HG03520 (cell line): ENCODE measurements around the gene NAA80.
"Not testable (repeated sequence)": the region's sequence is repeated elsewhere in the genome, so short reads cannot be mapped to it uniquely, and the experiment has no call there.

Experiments
- ATAC-seq: cut with Tn5 transposase; IDR thresholded peaks from one replicate; pipeline ENCODE4 v1.9.1; 2021; ENCODE audit warnings: mild to moderate bottlenecking, moderate library complexity; ENCODE audit not compliant: unreplicated experiment

NAA80 gene

DNA sequence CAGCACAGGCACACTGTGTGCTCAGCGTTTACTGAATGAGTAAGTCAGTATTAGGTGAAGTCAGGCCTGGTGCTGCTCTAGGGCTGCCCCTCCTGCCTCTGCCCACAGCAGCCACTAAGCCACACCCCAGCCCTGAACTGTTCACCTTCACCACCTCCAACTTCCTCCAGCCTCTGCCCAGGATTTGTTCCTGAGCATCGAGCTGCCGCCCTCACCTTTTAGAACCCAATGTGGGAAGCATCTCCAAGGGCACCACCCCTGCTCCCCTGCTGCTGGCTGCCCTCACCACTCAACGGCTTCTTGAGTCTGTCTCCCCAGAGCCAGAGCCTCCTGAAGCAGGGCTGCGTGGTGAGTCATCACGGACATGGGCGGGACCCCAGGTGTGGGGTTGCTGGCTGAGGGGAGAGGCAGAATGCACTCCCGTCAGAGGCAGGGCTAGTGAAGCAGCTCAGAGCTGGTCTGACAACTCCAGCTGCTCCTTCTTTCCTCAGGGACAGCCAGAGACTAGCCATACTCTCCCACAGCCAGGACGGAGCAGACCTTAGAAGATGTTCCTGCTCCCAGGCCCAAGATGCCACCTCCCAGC is 17.5 kb upstream of the NAA80 start:
- ATAC-seq, result no peak

DNA sequence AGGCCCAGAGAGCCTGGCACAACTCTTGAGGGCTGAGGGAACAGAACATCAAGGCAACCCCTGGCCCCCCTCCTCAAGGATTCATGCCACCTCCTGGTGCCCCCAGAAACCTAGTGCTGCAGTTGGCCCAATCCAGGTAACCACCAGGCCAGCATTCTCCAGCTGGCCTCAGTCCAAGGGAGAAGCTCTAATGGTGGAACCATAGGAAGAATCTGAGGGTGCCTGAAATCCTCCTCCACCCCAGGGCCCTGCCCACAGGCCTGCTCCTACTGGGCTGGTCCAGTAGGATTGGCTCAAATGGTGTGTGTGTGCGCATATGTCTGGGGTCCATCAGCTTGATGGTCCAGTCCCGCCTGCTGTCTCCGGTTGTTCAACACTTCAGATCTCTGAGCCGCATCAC is 15.6 kb upstream of the NAA80 start:
- no peak for ATAC-seq

DNA sequence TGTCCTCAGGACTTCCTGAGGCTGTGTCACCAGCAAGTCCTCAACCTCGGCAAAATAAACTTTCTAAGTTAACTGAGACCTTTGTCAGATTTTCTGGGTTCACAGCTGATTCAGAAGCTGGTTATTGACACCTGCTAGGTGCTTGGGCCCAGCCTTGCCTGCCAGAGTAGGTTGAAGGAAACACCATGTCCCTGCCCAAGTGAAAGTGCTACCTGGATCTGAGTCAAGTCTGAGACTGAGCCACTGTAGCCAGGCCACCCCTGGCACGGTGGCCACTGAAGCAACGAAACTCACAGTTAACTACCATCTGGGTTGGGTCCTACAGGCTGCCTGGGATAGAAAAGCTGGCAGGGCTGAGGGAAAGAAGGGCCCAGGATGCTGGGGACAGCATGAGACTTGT is 15.1 kb upstream of the NAA80 start:
- no peak for ATAC-seq

DNA sequence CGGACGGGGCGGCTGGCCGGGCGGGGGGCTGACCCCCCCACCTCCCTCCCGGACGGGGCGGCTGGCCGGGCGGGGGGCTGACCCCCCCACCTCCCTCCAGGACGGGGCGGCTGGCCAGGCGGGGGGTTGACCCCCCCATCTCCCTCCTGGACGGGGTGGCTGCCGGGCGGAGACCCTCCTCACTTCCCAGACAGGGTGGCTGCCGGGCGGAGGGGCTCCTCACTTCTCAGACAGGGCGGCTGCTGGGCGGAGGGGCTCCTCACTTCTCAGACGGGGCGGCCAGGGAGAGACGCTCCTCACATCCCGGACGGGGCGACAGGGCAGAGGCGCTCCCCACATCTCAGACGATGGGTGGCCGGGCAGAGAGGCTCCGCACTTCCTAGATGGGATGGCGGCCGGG is 12.8 kb upstream of the NAA80 start:
- not testable (repeated sequence) for ATAC-seq

DNA sequence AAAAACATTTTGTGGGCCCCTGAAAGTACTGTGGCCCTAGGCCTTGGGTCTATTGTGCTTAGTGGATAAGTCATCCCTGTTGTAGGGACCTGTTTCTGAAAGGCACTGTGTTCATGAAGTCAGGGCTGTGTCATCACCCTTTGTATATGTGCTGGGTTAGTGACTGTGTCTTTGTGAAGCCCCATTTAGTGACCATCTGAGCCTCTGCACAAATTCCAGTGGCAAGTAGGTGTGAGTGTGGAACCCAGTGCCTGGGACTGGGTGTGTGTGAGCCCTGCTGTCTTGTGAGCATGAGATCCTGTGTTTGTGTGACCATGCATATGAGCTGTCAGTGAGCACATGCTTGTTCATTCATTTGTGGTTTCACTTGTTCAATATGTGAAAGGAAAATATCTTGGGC is 5.4 kb upstream of the NAA80 start:
- ATAC-seq, result no peak

DNA sequence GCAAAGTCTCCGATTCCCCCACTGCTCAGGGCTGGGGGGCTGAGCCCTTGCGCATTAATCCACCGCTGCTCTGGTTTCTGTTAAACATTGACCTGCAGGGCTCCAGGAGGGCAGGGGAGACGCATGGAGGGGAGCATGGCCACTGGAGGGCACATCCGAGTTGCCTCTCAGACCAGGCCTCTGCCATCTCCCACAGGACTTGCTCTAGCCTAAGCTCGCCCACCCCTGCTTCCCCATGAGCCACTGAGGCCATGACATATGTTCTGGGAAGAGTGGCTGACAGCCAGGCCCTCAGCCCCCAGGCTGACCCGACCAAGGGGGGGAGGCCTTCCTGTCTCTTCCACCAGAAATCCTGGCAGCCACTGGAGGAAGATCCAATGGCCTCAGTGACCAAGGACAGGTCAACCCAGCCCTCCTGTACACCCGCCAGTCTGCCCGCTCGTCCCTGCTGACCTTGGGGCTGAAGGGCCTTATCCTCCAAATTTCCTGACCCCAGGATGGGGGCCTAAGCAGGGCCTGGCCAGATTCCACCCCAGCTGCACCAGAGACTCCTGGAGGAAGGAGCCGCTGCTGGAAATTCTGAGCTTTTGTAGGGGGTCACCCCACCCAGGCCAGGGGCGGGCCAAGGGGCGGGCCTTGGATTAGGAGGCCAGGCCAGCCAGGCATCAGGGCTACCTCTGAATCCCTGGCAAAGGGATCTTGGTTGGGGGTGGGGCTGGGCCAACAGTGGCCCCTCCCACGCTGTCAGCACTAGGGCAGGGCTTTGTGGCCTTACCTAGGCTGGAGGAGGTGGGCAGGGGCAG is 4.0 kb upstream of the NAA80 start, which contains the start of gene HYAL1:
TSS of gene HYAL1 (minus strand) at position 562 of the 803 bp plus-strand sequence. CDS start 618 bp downstream, outside the sequence.
- ATAC-seq, result no peak

DNA sequence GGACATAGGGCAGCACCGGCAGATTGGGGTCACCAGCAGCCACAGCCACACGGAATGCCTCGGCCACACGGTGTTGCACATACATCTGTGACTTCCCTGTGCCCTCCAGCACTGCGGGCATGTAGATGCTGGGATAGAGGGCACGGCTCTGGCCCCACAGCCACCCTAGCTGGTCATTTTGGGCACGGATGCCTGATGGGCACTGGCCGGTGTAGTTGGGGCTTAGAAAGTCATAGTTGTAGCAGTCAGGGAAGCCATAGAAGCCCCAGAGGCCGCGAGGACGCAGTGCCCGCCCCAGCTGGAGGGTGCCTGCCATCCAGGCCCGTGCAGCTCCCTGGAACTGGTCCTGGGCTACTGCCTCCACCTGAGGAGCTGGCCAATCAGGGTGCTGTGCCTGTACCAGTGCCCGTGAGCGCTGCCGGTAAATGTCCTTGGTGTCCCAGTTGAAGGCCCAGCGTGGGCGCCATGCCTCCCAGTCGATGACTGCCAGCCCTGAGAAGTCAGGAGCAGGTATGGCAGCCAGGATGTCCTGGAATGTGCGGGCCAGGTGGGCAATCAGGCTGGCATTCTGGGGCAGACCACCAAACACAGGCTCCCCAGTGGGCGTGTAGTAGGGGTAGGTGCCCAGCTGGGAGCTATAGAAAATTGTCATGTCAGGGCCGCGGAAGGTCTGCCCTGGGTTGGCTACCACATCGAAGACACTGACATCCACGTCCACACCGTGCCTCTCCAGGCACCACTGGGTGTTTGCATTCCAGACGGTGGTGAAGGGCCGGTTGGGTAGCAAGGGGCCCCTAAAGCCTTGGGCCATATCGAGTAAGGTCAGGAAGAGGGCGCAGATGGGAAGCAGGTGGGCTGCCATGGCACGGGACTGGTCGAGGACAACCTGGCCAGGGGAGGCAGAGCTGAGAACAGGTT is 3.1 kb upstream of the NAA80 start:
- no peak for ATAC-seq

DNA sequence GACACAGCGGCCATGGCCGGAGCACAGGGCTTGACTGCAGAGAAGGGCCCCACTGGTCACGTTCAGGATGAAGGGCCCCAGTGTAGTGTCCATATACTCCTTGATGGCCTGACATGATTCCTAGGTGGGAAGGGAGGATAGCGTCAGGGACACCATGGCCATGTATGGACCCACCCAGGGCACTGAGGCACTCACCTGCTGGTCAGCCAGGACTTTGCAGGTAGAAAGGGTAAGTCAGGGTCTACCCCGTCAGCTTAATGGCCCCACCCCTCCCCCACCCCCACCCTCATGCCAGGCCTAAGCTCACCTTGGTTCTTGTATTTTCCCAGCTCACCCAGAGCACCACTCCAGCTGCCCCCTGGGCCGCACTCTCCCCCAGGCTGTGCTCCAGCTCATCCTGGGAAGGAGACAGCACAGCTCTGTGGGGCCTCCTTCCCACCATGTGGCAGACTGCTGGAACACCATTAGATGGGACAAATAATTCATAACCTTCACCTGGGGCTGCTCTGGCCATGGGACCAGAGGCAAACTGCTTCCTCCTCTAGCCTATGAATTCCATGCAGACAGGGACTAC is 1.6 kb upstream of the NAA80 start:
- no peak for ATAC-seq

DNA sequence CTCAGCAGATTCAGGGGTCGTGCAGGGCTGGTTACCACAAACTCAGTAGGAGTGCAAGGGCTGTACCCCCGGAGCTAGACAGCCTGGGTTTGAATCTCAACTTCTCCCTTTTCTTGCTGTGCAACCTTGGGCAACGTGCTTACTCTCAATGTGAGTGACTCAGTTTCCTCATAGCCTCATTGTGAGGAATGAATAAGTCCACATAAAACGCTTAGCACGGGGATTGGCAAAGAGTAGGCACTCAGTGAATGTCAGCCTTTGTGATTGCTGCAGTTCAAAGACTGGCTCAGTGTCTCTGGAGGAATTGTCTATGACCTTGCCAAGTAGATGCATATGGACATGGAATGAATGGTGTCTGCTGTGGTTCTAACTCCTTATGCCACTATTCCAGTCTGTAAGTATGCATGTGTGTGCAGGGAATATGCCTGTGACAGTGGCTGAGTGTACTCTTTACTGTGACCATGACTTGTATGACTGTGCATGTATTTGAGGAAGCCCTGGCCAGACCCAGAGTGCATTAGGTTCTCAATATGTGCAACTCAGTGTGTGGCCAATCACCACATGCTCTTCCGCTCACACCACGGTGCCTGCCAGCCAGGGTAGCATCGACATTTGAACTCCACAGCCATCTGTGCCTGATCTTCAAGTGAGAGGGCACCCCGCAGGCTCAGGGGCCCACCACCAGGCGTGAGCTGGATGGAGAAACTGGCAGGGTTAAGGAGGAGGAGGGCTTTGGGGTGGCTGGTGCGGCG is 900 bp upstream of the NAA80 start:
- ATAC-seq, result no peak

DNA sequence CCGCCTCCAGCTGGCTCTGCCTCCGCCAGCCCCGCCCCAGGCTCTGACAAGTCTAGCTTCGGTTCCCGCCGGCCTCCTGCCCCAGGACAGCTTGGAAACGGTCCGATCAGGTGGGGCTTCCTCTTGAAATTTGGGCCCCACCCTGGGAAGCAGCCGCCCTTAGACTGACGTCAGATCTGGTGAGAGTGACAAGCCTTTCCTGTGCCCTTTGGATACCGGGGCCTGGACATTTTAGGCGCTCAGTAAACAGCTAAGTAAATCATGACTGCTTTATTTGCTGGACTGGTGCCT is 378 bp upstream of the NAA80 start:
- ATAC-seq, result no peak

DNA sequence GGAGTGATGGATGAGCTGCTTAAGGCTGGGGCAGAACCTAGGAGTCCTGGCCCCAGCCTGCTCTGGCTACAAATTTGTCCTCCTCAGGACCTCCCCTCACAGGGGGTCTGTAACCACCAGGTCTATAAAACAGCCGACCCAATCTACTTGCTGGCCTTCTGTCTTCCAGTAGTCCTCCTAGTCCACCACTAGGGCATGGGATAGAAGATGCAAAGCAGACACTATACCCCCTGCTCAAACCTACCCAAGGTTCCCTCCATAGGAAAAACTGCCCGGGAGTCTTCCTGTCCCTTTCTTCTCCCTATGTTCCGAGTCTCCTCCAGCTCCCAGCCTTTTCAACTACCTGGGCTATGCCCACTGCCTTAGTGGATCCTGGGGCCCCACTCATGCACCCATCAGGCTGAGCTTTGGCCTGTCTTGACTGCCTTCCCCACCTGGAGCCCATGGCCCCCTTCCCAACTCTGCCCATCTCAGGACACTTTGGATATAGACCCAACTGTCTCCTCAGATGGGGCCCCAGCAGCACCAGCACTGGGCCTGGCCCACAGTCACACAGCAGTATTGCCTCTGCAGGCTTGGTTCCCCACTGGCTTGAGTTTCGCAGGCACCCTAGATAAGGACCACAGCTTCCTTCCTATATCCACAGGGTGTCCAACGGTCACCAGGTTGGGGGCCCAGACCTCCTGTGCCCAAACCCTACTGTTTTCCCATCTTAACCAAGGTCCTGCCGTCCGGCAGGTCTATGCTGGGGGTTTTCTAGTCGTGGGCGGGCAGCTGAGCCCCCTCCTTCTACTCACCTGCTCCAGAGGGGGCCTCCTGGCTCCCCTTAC is 1.1 kb downstream of the NAA80 start:
- no peak for ATAC-seq

DNA sequence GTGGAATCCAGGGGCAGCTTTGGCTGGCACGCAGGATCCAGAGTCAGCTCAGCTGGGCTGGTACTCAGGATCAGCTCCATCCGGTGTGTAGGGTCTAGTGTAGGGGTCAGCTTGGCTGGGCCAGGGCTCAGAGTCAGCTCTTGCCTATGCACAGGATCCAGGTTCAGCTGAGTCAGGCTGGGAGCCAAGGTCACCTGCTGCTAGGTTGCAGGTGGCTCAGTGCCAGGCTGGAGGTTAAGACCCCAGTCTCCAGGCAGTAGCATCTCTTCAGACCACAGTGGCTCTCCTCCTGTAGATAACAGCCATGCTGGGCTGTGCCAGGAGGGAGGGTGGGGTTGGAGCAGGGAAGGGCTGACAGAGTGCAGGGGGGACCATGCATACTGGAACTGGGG is 1.8 kb downstream of the NAA80 start:
- ATAC-seq, result no peak

DNA sequence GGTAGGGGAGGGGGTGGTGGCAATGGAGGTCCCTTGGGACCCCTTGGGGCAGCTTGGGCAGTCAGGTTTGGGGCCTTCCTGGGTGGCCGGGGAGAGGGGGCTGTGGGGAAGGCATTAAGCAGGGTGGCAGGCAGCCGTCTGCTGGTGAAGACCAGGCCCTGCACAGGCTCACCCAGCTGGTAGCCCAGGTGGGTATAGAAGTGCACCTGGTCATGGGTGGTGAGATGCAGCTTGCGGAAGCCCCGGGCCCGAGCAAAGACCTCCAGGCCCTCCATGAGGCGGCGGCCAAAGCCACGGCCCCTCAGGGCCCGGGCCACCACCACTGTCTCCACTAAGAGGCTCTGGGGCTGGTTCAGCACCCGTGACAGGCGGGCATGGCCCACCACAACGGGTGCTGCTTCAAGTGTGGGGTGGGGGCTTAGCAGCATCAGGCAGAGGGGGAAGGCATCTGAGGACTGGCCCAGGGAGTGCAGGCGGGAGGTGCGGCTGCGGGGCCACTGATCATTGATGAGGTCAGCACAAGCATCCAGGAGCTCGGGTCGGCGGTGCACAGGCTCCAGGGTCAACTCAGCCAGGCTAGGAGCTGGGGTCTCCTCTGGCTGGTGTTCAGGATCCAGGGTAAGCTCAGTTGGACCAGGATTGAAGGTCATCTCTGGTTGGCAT is 2.4 kb downstream of the NAA80 start:
- no peak for ATAC-seq

DNA sequence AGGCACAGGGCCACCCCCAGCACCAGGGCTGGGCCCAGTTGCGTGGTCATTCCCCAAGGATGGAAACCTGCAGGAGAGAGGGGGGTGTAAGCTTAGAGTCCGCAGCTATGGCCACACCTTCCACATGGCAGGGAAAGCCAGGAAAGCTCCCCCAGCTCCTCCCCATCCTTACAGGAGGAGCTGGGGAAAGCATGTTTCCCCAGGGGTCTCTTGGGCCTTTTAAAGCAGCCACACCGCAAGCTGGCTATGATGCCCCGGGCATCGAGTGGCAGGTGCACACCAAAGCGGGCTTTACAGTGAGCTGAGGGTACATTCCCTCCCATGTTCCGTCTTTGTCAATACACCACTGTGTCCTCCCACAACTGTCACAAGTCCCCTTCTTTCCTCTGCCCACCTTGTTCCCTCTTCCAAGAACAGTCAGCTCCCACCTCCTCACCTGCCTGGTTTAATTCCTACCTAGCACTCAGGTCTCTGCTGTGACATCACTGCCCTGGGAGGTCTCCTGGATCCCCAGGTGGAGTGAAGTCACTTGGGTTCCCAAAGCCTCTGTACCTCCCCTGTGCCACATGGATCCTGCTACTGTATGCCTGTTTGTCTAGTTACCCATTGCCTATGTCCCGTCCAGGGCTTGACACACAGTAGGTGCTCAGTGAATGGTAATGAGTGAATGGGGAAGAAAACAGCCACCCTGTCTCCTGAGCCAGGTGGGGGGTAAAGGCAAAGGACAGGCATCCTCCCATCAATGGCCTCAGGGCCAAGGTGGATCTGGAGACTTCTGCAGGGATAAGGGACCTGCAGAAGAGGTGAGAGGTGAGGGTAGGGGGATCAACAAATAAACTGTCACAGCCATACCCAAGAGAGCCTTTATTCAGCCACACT is 3.4 kb downstream of the NAA80 start:
- no peak for ATAC-seq

DNA sequence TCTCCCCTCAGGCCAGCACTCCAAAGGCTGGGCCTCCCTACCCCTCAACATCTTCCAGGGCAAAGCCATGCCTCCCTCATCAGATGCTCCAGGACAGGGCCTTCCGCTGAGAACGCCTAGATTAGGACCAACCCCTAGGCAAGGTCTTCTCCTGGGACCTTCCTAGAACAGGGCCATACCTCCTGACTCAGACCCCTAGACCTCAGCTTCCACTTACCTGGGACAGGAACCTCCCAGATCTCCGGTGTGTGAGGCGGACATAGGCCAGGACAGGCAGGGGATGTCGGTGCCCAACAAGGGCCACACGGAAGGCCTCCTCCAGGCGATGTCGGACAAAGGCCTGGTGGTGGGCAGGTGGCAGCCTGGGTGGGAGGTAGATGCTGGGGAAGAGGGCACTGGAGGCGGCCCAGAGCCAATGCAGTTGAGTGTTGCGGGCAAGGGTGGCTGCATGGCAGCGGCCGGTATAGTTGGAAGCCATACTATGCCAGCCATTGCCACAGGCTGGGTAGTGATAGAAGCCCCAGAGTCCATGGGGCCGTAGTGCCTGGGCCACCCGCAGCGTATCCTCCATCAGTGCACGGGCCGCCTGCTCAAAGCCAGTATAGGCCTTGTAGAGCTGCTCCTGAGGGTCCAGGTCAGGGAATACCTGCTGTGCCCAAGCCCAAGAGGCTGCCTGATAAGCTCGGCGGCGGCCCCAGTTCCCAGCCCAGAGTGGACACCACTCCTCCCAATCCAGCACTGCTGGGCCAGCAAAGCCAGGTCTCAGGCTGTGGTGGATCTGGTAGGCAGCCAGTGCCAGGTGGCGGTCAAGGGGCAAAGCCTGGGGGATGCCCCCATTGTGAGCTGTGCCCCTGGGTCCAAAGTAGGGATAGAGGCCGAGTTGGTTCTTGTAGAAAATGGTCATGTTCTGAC is 4.5 kb downstream of the NAA80 start:
- ATAC-seq, result no peak

DNA sequence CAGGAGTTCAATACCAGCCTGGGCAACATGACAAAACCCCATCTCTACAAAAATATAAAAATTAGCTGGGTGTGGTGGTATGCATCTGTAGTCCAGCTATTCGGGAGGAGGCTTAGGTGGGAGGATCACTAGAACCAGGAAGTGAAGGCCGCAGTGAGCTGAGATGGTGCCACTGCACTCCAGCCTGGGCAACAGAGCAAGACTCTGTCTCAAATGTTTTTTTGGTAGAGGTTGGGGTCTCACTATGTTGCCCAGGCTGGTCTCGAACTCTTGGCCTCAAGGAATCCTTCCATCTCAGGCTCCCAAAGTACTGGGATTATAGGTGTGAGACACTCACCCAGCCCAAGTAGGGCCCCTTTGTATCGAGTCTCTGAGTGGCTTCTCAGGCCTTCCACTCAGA is 5.1 kb downstream of the NAA80 start:
- no peak for ATAC-seq

DNA sequence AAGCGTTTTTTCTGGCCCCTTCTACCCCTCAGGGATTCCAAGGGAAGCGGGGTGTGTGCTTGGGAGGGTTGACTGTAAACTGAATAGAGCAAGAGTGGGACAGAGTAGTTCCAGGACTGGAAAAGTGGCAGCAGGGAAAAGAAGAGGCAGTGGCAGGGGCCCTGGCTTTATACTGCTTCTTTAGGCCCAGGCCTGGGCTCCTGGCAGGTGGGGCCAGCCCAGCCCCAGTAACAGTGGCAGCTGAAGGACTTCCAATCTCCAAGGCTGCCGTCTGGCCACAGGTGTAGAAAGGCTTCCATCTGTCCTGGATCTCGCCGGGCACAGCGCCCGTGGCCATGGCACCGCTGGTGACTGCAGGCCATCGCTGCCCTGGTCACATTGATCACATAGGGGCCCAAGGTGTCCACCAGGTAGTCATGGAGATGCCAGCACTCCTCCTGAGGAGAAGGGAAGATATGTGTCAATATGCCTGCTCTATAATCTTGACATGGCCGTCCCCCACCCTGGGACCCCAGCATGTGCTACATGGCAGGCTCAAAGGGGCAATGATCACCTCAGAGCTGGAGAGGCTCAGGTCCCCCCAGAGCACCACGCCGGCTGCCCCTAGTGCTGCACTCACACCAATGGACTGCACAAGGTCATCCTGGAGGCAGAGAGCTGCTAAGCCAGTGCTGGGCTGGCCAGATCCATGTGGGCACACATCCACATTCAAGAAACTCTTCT is 6.0 kb downstream of the NAA80 start:
- ATAC-seq, result no peak
